H7 (cell line): Measurements from ENCODE around the gene LSG1. TPM values are rescaled to one million over a fixed set of nuclear protein-coding genes. Genes with fewer than 3 reads are reported as not detected.

Experiments used
- DNase-seq: peaks from one replicate; pipeline ENCODE4 v3.0.0; 2012
- H3K27me3 ChIP-seq: 2 replicates; pipeline ENCODE4 v1.6.0; 2011; ENCODE audit warnings: mild to moderate bottlenecking, low read length; ENCODE audit not compliant: control insufficient read depth, insufficient read depth
- H3K36me3 ChIP-seq: replicated peaks from 2 replicates; pipeline ENCODE4 v1.5.1; 2011; ENCODE audit warnings: low read length; ENCODE audit not compliant: control insufficient read depth, insufficient read depth
- H3K4me3 ChIP-seq: 2 replicates; pipeline ENCODE4 v1.5.1; 2011; ENCODE audit warnings: low read depth, mild to moderate bottlenecking, control low read depth, low read length, moderate library complexity; ENCODE audit not compliant: insufficient read depth
- total RNA-seq: library from RNA; depleted of rRNA; stranded (reverse); fragments of >200 nt; shearing (Covaris generic); gene quantifications from 2 replicates; pipeline ENCODE4 v1.2.3, GENCODE V29; 2014; rRNA removed

Gene LSG1
- total RNA-seq: 47.1 and 51.1 TPM in 2 replicates

DNA sequence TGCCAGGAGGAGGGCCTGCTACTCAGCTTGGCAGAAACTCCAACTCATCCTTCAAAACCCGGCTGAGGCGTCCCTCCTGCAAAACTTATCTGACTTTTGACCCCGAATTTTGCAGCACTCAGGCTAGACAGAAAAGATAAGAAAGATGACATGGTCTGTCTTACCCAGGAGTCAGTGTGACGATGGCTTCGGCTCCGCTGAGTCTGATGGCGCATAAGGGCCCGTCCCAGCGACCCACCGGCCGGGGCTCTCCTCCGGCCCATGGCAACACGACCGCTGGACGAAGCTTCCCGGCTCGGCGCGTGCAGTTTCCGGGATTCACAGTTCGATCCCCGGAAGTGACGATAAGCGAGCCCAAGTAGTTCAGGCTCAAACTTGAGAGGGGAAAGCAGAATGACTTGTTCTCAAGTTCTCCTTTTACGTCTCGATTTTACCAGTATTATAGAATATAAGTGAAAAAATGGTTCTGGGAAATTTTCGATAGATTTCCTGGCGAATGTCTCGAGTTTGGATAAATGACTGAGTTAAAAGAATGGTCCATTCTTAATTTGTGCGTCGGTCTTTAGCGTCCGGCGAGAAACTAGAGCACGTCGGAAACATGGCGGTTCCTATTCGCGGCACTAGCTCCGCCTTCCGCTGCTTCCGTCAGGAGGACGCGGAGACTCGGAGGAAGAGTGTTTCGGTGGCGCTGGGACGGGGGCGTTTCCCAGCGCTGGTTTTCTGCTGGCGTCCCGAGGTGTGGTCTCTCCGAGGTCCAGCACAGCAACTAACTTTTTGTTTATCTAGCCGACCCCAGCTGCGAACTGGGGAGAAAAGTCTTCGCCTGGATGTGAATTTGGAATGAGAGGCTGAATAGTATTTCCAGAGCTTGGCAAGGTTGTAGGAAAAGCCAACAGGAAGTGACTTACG is at the start of gene LSG1:
Gene LSG1 (minus strand): TSS at position 292 of the 909 bp plus-strand sequence. CDS start 29 bp downstream, at position 263.
- DNase-seq: peak; percentile 91
- H3K27me3 ChIP-seq: peaks cover 6% of the 10 kb centered on the region
- peak within 1 kb of the TSS; percentile 89 for H3K4me3 ChIP-seq
- peaks cover 3% of the 10 kb centered on the region for H3K36me3 ChIP-seq

DNA sequence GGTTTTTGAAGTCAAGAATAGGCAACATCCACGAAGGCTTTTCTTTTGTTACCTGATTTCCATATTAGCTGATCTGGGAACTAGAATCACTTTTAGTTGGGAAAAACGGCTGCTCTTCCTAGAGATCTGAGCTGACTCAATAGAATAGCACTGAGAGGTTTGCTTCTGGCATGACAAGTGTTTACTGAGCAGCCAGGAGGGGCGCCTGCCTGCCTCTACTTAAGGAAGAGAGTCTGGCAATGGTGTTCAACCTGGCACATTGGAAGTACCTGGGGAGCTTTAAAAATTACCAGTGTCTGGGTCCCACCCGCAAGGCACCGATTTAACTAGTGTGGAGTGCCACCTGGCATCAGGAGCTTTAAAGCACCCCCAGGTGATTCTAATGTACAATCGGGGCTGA is 48.1 kb upstream of the LSG1 start:
- no peaks in the 10 kb centered on the region for H3K27me3 ChIP-seq
- DNase-seq: no peak
- no peaks in the 10 kb centered on the region for H3K36me3 ChIP-seq
- H3K4me3 ChIP-seq: no peak overlapping the region

DNA sequence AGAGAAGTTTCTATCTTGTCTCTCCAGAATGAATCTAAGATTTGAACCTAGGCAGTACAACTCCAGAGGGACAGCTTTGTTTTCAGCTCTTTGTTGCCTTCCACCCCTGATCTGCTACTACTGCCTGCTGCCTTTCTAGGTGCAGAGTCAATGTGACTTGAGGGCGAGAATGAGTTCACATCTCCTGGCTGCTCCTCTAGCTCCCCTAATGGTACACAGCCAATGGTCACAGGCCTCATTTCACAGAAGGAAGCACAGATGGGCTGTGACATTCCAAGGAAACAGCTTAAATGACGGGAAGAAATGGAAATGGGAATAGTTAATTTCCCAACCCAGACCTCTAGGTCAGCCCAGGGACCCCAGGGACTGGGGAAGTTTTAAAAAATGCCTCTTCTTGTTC is 46.1 kb upstream of the LSG1 start:
- no peaks in the 10 kb centered on the region for H3K27me3 ChIP-seq
- no peak overlapping the region for H3K4me3 ChIP-seq
- no peaks in the 10 kb centered on the region for H3K36me3 ChIP-seq
- DNase-seq: no peak

DNA sequence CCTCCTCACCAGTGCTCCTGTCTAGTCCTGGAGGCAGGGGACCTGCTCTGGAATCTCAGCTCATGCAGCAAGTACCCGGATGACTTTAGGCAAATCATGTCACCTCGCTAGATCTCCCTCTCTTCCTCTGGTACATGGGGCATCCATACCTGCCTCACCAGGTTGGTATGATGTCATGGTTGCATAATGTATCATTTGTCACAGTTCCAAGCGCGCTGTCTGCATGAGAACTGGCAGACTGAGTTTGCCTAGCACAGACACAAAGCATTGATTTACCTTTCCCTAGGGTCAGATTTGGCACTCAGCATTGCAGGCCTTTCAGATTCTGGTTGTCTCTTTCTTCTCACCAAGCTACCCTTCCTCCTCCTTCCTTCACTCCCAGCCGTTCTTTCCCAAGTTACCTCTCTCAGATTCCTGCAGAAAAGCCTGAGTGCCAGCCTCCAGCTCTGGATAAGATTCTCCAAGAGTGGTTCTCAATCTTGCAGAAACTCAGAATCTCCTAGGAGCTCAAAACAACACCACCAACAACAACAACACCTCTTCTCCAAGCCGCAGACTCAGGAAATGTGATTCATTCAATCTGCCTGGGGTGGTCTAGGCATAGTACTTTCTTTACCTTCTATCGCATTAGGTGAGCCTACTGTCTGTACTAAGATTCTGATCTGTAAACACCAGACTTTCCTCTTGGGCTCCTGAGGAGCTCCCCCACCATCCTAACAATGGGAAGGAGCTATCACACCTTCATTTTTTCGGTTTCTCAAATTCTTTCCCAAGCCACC is 43.2 kb upstream of the LSG1 start:
- DNase-seq: no peak
- no peaks in the 10 kb centered on the region for H3K36me3 ChIP-seq
- no peak overlapping the region for H3K4me3 ChIP-seq
- H3K27me3 ChIP-seq: no peaks in the 10 kb centered on the region

DNA sequence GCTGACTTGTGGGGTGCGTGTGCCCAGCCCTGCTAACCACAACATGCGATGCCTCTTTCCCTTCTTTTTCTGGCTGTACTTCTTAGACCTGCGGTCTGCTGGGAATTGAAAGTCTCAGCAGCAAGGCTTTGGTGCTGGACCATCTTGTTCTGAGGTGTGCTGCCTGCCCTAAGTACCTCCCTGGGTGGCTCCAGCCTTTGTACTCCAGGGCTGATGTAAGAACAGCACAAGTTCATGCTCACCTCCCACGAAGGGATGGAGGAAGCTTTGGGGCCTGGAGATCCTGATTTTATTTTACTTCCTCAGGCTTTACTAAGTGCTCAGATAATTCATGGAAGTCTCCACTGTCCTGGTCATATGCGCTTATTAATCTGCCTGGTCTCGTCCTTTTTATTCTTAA is 42.6 kb upstream of the LSG1 start:
- no peak overlapping the region for H3K4me3 ChIP-seq
- no peaks in the 10 kb centered on the region for H3K36me3 ChIP-seq
- DNase-seq: no peak
- H3K27me3 ChIP-seq: no peaks in the 10 kb centered on the region

DNA sequence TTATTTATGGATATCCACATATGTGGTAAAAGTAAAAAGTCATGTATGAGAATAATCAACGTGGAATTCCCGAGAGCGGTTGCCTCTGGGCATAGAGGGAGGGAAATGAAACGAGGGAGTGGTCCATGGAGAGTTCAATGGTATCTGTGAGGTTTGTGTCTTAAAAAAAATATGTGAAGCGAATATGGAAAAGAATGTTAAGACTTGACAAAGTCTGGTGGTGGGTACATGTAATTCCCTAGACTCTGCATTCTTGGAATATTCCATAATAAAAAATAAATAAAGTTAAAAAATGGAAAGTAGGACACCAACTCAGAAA is 42.1 kb upstream of the LSG1 start:
- Histone ChIP-seq H3K36me3 (no peaks in the 10 kb centered on the region), H3K27me3 (no peaks in the 10 kb centered on the region), H3K4me3 (no peak overlapping the region)
- no peak for DNase-seq

DNA sequence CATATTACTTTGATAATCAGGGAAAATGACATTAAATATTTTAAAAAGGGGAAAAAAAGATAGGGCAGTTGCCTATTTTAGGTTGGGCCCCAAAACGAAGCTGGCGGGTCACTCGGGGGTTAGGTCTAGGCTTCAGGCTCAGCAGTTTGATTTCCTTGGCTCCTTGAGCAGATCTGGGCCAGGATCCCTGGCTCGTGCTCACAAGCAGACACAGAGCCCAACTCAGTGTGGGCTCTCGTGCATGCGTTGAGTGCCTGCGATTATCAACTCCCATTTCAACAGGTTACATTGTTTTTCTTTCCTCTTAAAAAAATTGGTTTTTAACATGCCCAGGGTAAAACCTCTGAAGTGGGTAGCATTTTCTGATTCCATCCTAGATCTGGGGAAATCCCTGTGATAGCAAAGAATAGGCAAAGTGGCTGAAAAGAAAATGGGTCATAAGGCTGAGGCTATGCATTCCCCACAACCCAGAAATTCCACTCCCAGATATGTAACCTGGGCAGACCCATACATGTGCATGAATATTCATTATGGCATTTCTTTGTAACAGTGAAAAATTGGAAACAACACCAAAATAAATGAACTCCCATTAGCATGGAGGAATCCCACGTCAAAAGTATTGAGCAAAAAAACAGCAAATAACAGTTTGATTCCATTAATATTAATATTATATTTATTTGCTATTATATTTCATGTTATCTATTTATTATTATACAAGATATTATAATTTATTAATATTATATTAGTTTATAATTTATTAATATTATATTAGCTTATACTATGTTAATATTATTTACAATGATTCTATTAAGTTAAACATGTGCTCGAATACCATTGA is 41.5 kb upstream of the LSG1 start:
- Histone ChIP-seq H3K4me3 (no peak overlapping the region), H3K27me3 (no peaks in the 10 kb centered on the region), H3K36me3 (no peaks in the 10 kb centered on the region)
- no peak for DNase-seq

DNA sequence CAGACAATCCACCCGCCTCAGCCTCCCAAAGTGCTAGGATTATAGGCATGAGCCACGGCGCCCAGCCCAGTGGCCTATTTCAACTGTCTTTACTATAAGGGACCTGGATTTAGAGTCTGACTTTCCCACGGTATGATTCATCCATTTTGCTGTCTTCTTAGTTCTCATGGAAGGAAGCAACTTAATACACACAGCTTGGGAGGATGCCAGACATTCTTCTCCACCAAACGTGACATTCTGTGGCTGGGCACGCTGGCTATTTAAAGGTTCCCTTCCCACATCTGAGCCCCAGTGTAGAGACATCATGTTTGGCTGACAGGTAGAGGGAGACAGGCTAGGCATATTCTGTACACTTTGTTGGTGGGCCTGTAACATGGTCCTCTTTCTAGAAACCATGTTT is 39.9 kb upstream of the LSG1 start:
- DNase-seq: no peak

DNA sequence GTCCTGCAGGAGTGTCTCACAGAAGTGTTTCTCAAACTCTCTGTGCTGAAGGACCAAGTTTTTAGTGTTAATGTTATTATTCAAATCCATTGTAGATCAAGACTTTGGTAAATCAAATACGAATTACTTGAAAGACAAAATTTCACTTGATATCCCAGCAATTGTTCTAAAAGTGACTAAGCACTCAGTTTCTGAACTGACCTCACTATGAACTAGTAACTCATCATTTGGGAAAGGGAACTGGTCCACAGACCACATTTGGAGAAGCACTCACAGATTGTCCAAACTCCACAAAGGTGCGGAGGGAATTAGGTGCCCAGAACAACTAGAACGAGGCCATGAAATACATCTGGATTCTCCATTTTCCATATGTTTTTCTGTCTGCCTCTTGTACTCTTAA is 39.3 kb upstream of the LSG1 start:
- no peak for DNase-seq
- no peaks in the 10 kb centered on the region for H3K36me3 ChIP-seq
- no peak overlapping the region for H3K4me3 ChIP-seq
- no peaks in the 10 kb centered on the region for H3K27me3 ChIP-seq

More for the DNA sequence above, 39.9 kb upstream of the LSG1 start:
- H3K27me3 ChIP-seq: no peaks in the 10 kb centered on the region
- H3K36me3 ChIP-seq: no peaks in the 10 kb centered on the region
- H3K4me3 ChIP-seq: no peak overlapping the region

DNA sequence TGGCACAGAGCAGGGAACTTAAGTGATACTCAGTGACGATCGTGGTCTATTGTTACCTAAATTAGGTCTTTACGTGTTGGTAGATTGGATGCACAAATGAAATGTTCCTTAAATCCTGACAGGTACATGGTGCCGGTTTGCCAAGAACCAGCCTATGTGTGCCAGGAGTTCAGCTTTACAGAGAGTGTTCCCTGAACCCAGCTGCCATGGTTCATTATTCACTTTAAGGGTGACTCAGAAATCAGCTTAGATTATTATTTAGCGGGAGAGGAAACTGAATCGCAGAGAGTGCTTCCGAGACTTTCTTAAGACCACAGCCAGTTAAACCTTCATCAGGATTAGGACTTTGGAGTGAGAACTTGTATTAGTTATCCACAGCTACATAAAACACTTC is 35.2 kb upstream of the LSG1 start:
- H3K27me3 ChIP-seq: no peaks in the 10 kb centered on the region
- no peak overlapping the region for H3K4me3 ChIP-seq
- no peaks in the 10 kb centered on the region for H3K36me3 ChIP-seq
- no peak for DNase-seq

DNA sequence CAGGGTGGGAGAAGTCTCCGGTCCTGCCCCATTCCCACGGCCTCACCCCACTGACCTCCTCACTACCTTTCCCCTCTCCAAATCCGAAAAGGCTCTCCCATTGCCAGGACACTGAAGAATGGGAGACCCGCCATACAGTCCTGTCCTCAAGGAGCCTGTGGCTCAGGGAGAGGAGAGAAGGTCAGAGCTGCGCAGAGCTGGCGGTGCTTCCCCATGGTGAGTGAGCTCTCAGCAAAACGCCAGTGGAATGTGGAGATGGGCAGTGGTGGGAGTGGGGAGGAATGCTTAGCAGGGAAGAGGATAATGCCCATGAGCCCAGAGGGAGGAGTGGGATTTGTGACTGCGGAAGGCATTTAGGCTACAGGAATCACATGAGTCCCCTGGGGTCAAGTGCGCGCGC is 33.8 kb upstream of the LSG1 start:
- no peak for DNase-seq
- Histone ChIP-seq H3K36me3 (no peaks in the 10 kb centered on the region), H3K27me3 (no peaks in the 10 kb centered on the region), H3K4me3 (no peak overlapping the region)

DNA sequence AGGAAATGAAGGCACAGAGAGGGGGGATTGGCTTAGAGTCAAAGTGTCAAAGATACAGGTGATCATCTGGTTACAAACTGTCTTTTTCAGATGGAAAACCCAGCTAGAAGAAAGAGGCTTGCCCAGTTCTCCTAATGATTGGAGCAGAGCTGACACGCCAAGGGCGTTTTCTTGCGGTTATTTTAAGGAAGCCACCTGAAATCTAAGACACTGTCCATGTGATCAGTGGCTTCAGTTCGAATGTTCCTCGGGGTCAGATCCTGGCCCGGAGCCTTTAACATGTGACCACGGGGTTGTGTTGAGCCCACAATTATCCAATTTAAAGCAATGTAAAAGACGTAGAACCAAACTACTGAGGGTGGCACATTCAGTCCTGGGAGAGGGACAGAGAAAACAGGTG is 33.2 kb upstream of the LSG1 start:
- no peak overlapping the region for H3K4me3 ChIP-seq
- H3K27me3 ChIP-seq: no peaks in the 10 kb centered on the region
- DNase-seq: no peak
- no peaks in the 10 kb centered on the region for H3K36me3 ChIP-seq

DNA sequence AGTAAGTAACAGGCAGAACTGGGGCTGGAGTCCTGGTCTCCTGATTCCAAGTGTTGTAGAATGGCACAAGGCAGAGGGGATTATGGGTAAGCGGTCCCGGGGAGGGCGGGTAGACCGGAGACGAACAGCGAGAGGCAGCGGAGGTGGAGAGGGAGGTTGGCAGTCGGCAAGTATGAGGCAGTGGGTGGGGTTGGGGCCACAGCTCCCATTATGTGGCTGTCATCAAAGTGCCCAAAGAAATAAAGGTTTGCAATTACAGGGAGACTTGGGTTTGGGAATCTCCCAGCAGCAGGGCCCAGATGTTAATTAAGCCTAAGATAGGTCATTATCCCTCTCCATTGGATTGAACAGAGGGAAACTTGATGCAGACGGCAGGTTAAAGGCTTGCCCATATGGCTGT is 30.6 kb upstream of the LSG1 start:
- Histone ChIP-seq H3K36me3 (no peaks in the 10 kb centered on the region), H3K27me3 (no peaks in the 10 kb centered on the region), H3K4me3 (no peak overlapping the region)
- DNase-seq: no peak

DNA sequence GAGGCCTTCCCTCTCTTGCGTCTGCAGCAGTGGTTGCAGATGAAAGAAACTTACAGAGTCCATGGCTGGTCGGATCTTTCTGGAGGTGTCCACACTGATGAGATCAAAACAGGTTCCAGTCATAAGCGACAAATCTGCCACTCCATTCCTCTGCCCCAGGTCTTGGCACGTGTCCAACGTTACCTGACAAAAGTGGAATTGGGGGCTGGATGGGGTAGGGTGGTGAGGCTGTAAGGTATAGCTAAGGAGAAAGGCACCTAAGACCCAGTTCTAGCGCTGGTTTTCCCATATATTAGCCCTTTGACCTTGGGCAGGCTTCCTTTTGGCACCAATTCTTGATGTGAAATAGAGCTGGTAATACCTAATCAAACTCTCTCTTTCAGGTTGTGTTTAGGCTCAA is 24.7 kb upstream of the LSG1 start:
- no peak for DNase-seq
- Histone ChIP-seq H3K4me3 (no peak overlapping the region), H3K27me3 (no peaks in the 10 kb centered on the region), H3K36me3 (no peaks in the 10 kb centered on the region)
